Measurements from ENCODE around the gene SYNE3. TPM values are rescaled to one million over a fixed set of nuclear protein-coding genes. Genes with fewer than 3 reads are reported as not detected.
A peak's percentile ranks its signal among the peaks of the same experiment; 100 is the strongest.

SYNE3 gene
- total RNA-seq, 3 donors from 2014 or later = 13.5 to 112 (median 22.0) TPM

DNA sequence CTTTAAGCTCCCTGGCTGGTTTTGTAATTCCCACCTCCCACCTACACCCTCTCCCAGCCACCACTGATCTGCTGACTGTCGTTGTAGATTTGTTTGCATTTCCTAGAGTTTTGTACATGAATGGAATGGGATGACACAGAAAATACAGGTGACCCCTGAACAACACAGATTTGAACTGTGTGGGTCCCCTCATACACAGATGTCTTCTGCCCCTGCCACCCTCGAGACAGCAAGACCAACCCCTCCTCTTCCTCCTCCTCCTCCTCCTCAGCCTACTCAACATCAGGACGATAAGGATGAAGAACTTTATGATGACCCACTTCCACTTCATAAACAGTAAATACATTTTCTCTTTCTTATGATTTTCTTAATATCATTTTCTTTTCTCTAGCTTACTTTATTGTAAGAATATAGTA lies 28.8 kb downstream of the SYNE3 start:
- peaks cover 10 to 30% of the 10 kb centered on the region in 2 donors for H3K4me1 ChIP-seq
- no peak for TF ChIP-seq POLR2AphosphoS5 (IDR thresholded peaks at IDR 0.05)
- no peak for TF ChIP-seq POLR2A (IDR thresholded peaks at IDR 0.05)
- TF ChIP-seq CTCF (IDR thresholded peaks at IDR 0.05) = no peak
- DNase-seq (ENCODE audit: low spot score in 2 of 2) = no peak
- H3K27me3 ChIP-seq = no peaks in the 10 kb centered on the region
- intact Hi-C loops (cut with DNase I; ENCODE audit: low total_unique reads) = no loop called here
- no peak overlapping the region for H3K4me3 ChIP-seq
- H3K27ac ChIP-seq = no peak overlapping the region
- H3K9me3 ChIP-seq = no peaks in the 10 kb centered on the region
- no peaks in the 10 kb centered on the region for H3K36me3 ChIP-seq

- Histone ChIP-seq H3K9me3 (no peaks in the 10 kb centered on the region), H3K36me3 (no peaks in the 10 kb centered on the region), H3K4me1 (peaks cover 10 to 30% of the 10 kb centered on the region in 2 donors), H3K27ac (no peak overlapping the region), H3K4me3 (no peak overlapping the region), H3K27me3 (no peaks in the 10 kb centered on the region)
- intact Hi-C loops (cut with DNase I; ENCODE audit: low total_unique reads) = no loop called here
- no peak for TF ChIP-seq POLR2AphosphoS5 (IDR thresholded peaks at IDR 0.05)
- no peak for TF ChIP-seq POLR2A (IDR thresholded peaks at IDR 0.05)
- TF ChIP-seq CTCF (IDR thresholded peaks at IDR 0.05) = no peak
- no peak for DNase-seq (ENCODE audit: low spot score in 2 of 2)
Observed at GRCh38 chr14:95486875-95487668, 29.4 kb downstream of the SYNE3 start.

- intact Hi-C loops (cut with DNase I; ENCODE audit: low total_unique reads) = no loop called here
- Histone ChIP-seq H3K4me1 (peaks cover 10 to 25% of the 10 kb centered on the region in 2 donors), H3K27me3 (no peaks in the 10 kb centered on the region), H3K27ac (peak overlapping the region; percentile 80 to 94), H3K4me3 (no peak overlapping the region), H3K36me3 (no peaks in the 10 kb centered on the region), H3K9me3 (no peaks in the 10 kb centered on the region)
- TF ChIP-seq CTCF (IDR thresholded peaks at IDR 0.05) (no peak), POLR2A (IDR thresholded peaks at IDR 0.05) (no peak), POLR2AphosphoS5 (IDR thresholded peaks at IDR 0.05) (no peak)
- no peak for DNase-seq (ENCODE audit: low spot score in 2 of 2)
Observed at GRCh38 chr14:95485222-95485819, 31.1 kb downstream of the SYNE3 start.

GRCh38 chr14:95484296-95484695 lies 32.2 kb downstream of the SYNE3 start:
- intact Hi-C loops (cut with DNase I; ENCODE audit: low total_unique reads) = no loop called here
- no peak overlapping the region for H3K4me3 ChIP-seq
- no peak for DNase-seq (ENCODE audit: low spot score in 2 of 2)
- no peaks in the 10 kb centered on the region for H3K36me3 ChIP-seq
- no peak for TF ChIP-seq POLR2AphosphoS5 (IDR thresholded peaks at IDR 0.05)
- no peak for TF ChIP-seq POLR2A (IDR thresholded peaks at IDR 0.05)
- no peak for TF ChIP-seq CTCF (IDR thresholded peaks at IDR 0.05)
- H3K27ac ChIP-seq = peak overlapping the region; percentile 80 to 94
- no peaks in the 10 kb centered on the region for H3K9me3 ChIP-seq
- H3K27me3 ChIP-seq = no peaks in the 10 kb centered on the region
- H3K4me1 ChIP-seq = peaks cover 7 to 15% of the 10 kb centered on the region in 2 donors

Data from breast epithelium (tissue), 4 donors.